NCI-H748 treated with DMSO at 0.1 percent for 48 hours (cell line): ENCODE data around the gene APPL1.

ENCODE experiments used
- DNase-seq: peaks from one replicate; lab custom pipeline; 2025; lab: John Stamatoyannopoulos, UW

The APPL1 gene, protein sequence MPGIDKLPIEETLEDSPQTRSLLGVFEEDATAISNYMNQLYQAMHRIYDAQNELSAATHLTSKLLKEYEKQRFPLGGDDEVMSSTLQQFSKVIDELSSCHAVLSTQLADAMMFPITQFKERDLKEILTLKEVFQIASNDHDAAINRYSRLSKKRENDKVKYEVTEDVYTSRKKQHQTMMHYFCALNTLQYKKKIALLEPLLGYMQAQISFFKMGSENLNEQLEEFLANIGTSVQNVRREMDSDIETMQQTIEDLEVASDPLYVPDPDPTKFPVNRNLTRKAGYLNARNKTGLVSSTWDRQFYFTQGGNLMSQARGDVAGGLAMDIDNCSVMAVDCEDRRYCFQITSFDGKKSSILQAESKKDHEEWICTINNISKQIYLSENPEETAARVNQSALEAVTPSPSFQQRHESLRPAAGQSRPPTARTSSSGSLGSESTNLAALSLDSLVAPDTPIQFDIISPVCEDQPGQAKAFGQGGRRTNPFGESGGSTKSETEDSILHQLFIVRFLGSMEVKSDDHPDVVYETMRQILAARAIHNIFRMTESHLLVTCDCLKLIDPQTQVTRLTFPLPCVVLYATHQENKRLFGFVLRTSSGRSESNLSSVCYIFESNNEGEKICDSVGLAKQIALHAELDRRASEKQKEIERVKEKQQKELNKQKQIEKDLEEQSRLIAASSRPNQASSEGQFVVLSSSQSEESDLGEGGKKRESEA

DNA sequence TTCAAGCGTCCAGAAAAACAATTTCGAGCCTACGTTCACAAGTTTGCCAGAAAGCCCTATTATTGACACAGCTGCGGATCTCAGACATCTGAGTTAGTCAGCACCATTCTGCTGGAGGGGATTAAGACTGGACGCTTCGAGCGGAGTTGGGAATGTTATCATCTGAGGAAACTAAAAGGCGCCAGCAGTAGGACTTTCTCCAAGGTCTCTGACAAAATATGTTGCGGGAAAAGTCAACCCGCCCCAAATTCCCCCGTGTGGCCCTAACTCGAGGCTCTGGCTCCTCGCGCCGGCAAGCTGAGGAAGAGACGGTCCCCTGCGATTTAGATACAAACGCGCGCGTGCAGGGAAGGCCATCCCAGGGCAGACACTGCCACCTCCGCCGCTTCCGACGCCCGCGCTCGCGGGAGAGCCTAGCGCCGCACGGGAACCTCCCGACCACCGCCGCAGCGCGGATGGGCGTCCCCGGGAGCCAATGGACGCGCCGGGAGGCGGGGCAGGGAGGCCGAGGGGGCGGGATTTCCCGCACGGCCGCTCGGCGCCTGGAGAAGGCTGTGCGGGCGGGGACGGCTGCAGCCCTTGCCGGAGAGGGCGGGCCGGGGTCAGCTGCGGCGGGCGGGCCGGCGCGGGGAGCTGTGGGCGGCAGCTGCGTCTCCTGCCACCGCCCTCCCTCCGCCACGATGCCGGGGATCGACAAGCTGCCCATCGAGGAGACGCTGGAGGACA lies at the start of gene APPL1:
TSS of gene APPL1 (plus strand) at position 526 of the 726 bp plus-strand sequence. CDS start at position 681, 155 bp downstream.
- DNase-seq, result peak; percentile 64

DNA sequence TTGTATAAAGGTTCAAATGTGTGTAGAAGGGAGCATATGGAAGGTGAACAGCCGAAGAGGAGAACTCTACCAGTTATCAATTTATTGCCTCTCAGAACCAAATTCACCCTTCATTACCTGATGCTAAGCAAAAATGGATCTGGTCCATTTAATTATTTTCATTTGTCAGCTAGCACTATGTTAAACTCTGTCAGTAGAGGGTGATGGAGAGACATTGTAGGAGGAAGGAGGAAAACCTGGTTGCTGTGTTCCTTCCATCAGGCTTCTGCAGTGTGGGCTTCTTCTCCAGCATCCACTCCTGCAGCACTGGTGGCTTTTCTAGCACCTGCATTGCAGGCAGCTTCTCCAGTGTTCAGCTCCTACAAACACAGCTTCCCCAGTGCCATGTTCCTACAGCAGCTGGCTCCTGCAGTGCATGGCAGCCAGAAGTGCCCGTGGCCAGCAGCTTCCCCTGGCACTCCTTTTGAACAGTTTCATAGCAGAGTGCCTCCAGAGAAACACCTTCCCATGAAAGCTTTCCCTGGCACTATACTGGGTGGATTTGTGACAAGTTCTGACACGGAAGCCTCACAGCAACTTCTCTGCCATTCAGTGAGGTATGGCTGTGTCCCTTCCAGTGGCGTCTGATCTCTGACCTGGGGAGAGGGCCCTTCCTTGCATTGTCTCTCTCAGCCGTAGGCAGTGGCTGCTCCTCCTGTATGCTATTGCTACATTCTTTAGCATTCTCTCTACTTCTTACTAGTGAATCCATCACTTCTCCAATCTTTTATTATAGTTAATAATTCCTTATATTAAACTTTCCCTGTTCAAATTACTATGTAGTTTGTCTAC lies 47.7 kb upstream of the APPL1 start:
- peak; percentile 5 for DNase-seq

DNA sequence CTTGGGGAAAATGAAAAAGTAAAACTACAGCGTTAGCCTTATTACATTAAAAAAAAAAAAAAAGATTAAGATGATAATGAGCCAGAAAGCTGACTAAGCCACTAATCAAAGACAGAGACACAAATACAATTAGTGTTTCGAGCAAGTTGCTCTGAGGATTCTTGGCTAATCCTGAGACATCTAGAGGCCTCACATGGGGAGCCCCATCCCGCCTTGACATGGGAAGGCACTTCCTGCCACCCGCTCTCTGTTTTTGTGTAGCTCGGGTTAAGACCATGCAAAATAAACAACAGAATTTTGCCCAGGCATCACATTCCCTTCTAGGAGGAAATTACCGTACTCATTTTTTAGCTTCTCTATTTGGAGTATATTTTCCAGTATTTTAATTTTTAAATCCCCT lies 43.0 kb upstream of the APPL1 start:
- no peak for DNase-seq

DNA sequence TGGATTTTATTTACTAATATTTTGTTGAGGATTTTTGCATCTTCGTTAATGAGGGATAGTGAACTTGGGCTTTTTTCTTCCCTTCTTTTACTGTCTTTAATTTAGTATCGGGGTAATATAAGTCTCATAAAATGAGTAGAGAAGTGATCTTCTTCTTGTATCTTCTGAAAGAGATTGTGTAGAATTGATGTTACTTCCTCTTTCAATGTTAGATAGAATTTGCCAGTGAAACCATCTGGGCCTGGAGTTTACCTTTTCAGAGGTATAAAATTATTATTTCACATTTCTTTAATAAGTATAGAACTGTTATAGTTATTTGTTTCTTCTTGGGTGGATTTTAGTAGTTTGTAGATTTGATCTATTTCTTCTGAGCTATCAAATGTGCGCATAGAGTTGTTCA lies 35.5 kb upstream of the APPL1 start:
- no peak for DNase-seq

DNA sequence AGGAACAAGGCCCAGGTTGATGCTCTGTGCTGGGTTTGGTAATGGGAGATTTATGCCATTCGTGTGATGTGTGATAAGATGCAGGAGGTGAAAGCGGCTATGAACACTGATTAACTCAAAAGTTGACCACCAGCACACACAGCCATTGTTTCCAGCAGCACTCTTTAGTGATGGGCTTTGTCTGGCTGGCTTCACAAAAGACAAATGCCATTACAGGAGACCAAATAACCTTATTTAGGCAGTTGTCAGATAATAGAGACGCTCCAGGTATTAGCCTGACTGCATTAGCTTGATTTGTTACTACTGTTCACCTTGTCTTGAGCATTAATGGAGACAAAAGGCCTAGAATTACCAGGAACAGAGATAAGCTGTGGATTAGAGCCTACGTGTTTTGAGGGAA lies 32.9 kb upstream of the APPL1 start:
- no peak for DNase-seq

DNA sequence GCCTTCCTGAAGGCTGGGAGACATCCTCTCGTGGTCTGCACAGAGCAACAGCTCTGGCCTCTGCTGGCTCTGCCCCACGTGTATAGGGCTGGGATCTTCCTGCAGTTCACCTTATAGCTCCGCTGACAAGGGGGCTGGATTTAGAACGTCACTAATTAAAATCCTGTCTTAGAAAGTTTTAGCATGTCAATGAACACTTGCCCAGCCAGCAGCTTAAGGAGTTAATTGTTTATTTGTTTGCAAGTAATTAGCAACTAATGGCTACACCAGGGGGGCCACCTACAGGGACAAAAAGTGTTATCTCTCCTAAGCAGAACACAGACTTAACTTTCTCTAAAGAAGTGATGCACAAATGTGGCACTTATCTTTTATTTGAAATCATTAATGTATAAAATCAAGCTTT lies 27.6 kb upstream of the APPL1 start, which contains the start of gene HESX1:
TSS of gene HESX1 (minus strand) at position 84 of the 403 bp plus-strand sequence. CDS start at position 24, 60 bp downstream.
- no peak for DNase-seq

DNA sequence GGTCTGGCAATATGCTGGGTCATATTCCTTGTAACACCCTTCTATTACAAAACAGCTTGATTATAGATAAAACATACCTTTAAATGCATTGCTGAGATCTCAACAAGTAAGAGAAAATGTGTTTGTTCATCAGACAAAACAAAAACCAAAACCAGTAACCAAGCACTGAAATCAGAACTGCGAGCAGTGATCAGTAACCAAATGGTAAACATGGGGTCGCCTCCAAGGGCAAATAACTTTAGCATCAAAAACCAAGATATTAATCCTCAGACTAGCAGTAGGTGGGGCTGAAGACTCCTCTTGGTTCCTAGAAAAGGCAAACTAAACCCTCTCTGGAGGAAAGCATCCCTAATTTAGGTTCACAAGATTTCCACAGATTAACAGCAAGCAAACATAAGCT lies 21.1 kb upstream of the APPL1 start:
- no peak for DNase-seq

DNA sequence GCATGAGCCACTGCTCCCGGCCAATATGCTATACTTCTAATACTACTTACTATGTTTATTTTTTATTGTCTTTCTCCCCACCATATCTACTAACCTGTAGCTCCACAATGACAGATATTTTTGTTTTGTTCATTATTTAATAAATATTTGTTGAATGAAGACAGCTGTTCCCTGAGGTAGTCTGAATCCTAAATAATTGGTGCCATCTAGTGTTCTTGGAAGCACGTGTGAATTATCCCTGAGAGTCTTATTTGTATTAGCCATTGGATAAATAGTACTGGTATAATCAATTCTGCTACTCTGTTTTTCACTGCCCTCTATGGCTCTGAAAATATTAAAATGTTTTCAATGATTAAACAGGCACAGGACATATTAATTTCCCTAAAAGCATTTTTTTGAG lies 5.6 kb upstream of the APPL1 start:
- DNase-seq, result no peak

DNA sequence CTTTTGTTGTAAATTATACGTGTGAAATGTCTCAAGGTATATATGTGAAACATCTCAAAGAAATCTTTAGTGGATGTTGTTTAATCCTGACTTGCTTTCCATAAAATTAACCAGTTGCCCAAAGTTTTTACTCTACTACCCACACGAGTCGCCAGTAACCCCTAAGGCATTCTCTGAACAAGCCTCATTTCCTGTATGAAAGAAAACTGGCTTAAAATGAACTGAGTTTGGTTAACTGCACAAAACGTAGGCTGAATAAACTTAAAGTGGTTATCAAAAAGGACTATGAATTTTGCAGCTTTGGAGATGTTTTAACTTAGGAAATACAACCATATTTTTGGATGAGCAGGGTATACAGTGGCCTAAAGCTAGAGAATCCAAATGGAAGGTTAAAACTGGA lies 2.7 kb upstream of the APPL1 start:
- DNase-seq, result no peak

DNA sequence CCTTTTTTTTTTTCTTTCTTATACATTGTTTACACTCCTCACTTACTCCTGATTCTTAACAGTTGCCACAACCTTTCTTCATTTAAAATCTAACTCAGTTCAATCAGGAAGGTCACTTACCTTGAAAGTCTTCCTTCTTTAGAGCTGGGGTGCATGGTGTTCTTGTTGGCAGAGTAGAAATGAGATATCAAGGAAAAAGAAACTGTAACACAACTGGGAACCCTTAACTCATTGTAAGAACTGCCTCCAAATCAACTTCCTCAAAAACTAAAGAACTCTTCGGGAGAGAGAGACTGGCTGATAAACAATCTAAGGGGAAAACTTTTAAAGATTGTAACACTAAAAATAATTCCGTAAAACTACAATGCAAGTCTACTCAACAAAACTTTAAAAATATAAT lies 1.4 kb upstream of the APPL1 start:
- DNase-seq, result no peak

DNA sequence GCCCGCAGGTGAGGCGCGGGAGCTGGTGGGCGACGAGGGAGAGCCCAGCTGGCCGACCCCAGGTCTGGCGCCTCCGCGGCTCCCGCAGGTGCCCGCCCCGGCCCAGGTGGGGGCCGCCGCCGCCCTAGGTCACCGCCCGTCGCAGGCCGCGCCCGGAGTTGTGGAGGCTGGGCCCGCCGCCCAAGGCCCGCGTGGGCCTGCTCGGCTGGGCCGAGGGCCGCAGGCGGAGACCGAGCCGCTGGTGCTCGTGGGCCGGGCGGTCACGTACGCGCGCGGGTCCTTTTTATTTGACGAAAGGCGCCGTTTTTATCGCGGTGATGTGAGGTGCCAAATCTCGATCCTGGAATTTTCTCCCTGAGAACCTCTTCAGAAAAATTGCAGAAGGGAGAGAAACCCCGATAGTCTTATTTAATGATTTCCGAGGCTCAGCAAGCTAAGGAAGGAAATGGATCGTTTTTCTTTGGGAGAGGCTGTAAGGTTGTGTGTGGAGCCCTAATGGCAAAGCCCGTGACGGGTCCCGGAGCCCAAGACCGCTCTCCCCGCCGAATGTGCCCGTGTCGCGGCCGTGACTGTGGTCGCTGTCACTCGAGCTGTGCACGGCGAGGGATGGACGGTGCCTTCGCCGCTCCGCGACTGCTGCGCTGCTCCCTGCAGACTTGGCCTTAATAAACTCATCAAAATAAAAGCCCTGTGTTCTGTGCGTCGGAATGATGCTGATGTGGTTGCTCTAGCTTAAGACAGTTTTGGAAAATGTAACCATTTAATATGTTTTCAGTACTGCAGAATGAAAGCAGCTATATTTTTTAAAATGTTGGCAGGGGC lies 612 bp downstream of the APPL1 start:
- no peak for DNase-seq

DNA sequence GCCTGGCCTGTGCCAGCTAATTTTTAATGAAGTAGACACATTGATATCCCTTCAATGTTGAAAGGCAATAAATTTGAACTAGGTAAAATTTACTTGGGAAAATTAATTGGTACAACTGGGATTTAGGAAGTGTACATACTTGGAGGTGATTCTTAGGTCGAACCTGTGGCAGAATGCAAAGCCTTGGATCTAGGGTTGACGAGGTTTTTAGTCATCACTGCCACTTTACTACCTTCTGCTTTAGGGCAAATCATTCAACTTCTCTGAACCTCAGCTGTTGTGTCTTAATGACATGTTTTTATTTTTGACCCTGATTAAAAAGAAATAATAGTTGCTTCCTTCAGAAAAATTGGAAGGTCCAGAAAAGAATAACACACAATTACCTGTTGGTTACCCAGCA lies 2.5 kb downstream of the APPL1 start:
- no peak for DNase-seq

DNA sequence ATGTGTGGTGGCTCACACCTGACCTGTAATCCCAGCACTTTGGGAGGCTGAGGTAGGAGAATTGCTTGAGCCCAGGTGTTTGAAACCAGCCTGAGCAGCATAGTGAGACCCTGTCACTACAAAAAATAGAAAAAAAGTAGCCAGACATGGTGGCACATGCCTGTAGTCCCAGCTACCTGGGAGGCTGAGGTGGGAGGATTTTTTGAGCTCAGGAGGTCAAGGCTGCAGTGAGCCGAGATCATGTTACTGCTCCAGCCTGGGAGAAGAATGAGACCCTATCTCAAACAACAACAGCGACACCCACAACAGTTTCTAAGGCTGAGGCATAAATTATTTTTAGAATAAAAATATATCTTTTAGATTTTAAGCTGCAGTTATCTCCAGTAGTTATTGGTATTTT lies 6.3 kb downstream of the APPL1 start:
- no peak for DNase-seq

DNA sequence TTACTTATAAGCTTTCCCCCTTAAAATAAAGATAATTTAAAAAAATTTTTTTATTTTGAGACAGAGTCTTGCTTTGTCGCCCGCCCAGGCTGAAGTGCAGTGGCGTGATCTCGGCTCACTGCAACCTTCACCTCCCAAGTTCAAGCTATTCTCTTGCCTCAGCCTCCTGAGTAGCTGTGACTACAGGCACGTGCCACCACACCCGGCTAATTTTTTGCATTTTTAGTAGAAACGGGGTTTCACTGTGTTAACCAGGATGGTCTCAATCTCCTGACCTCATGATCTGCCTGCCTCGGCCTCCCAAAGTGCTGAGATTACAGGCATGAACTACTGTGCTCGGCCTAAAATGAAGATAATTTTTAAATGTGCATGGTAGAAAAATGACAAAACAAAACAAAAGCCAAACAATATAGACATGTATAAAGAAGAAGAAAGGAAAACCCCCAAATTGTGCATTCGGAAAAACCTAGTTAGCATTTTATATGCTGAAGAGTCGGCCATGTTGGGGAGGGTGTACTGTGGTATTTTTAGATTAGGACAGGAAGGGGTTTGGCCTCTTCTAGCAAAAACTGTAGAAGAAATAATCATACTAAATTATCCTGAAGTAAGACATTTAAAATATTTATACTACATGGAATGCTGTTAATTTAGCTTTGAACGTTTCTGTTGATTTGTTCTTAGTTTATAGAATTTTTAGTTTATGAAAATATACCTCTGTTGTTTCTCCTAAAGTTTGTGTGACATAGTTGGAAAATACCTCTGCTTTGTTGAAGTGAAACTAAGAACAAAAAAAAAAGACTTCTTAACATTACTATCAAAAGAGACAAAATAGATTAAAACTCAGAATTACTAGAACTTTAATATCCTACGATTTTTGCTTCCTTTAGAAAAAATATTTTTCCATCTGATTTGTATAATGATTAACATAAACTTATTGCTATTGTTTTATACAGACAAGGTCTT lies 7.4 kb downstream of the APPL1 start:
- no peak for DNase-seq

DNA sequence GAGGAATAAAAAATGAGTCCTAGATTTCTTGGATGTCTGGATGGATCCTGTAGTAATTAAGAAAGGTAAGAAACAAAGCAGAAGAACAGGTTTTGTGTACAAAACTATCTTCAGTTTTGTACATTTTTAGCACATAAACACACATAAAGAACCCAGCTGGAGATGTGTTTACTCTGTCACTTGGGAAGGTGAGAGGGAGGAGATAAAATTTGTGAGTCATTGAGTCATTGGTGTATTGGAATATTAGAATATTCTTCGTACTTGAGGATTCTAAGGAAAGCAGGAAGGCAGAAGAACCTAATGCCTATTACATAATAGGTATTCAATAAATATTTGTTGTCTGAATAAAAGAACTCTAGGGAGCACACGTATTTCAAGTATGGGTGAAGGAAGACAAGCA lies 17.4 kb downstream of the APPL1 start:
- DNase-seq, result no peak

DNA sequence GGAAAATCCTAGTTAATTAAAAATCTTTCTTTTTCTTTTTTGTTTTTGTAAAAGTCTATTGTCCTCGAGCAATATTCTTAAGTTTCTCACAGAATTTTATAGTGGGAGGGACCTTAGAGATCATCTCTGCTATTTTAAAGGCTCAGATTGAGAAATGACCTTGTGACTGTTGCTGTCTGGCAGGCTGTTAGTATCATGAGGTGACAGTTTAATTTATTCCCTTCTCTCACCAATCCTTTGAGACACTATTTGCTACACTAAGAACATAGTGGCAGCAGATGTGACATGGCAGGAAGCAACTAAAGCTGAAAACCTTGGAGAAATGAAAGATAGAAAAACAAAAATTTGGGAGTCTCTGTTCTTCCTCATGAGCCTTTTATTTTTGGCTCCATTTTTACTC lies 24.9 kb downstream of the APPL1 start:
- no peak for DNase-seq

DNA sequence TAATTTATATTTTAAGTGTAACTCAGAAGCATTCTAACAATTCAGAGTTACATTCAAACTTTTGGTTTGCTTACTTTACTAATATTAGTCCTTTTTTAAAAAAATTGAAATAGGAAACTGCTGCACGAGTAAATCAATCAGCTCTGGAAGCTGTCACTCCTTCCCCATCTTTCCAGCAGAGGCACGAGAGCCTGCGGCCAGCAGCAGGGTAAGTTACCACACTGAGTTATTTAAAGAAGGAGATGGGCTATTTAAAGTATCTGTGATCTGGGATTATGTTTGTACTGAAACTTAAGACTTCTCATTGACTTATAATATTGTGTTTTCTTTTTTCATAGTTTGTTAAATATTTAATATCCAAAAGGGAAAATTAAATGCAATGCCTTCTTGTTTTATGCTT lies 29.3 kb downstream of the APPL1 start:
- no peak for DNase-seq

DNA sequence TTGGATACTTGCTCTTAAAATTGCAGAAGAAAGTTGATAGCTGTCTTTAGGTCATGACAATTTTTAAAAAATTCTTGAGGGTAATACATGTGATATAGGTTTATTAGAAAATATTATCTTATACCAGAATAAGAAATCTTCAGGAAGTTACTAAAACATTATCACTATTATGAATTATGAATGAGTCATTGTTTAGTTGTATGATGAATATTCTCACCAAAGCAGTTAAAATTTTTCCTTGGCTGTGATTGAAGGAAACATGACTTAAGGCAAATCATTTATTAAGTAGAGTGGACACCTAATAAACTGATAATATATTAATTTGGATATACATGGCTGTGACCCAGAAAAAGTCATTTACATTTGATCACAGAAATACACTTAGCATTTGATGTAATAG lies 30.1 kb downstream of the APPL1 start:
- no peak for DNase-seq

DNA sequence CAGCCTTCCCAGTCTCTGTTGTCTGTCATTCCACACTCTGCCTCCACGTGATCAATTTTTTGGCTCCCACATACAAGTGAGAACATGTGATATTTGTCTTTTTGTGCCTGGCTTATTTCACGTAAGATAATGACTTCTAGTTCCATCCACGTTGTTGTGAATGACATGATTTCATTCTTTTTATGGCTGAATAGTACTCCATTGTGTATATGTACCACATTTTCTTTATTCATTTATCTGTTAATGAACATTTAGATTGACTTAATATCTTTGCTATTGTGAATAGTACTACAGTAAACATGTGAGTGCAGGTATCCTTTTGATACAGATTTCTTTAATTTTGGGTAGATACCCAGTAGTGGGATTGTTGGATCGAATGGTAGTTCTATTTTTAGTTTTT lies 33.6 kb downstream of the APPL1 start:
- DNase-seq, result no peak

DNA sequence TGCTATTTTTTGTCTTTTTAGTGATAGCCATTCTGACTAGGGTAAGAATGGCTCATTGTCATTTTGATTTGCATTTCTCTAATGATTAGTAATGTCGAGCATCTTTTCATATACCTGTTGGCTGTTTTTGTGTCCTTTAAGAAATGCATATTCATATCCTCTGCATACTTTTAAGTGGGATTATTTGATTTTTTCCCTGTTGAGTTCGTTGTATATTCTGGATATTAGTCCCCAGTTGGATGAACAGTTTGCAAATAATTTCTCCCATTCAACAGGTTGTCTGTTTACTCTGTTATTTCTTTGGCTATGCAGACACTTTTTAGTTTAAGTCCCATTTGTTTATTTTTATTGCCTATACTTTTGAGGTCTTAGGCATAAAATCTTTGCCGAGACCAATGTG lies 34.4 kb downstream of the APPL1 start:
- DNase-seq, result no peak
